ENCODE results near the gene BYSL. TPM values are rescaled to one million over a fixed set of nuclear protein-coding genes. Genes with fewer than 3 reads are reported as not detected.

Gene BYSL
- total and polyA plus RNA-seq, 9 of the 15 experiments (the other 6 are each of a cell fraction or from before 2014, with no cell fraction given), result 22.2 to 92.3 (median 53.4) TPM

GRCh38 chr6:41941280-41942066, 20.2 kb downstream of the BYSL start, which contains the start of gene CCND3 (continued):
- peak; percentile 59 for TF ChIP-seq SP1 (CRISPR knock-in tag; IDR thresholded peaks at IDR 0.05)
- TF ChIP-seq MXI1 (IDR thresholded peaks at IDR 0.05; ENCODE audit: low read depth, low read length), result peak; percentile 68; the same call in 1 of the 2 replicates
- peak; percentile 57 for TF ChIP-seq U2AF1 (optimal IDR thresholded peaks at IDR 0.05; ENCODE audit: low read depth, low read length)
- peak; percentile 67; the same call in 1 of the 2 replicates for TF ChIP-seq NKRF (IDR thresholded peaks at IDR 0.05; ENCODE audit: borderline replicate concordance)
- 0 out of 2 replicates have a peak, but pooled peaks have one; percentile 58 for TF ChIP-seq KLF1 (tag; IDR thresholded peaks at IDR 0.05)
- TF ChIP-seq RCOR1 (IDR thresholded peaks at IDR 0.05; ENCODE audit: borderline replicate concordance in 1 of 2, low read depth in 2 of 2, low read length in 2 of 2), result peak in 1 of 2 experiments; percentile 20; a peak in 1 of 4 replicates
- peak; percentile 12; the same call in 1 of the 2 replicates for TF ChIP-seq RNF2 (IDR thresholded peaks at IDR 0.05)
- no peak for TF ChIP-seq PCBP2 (IDR thresholded peaks at IDR 0.05; ENCODE audit: low read depth, low read length, poor library complexity, severe bottlenecking)
- TF ChIP-seq ZNF318 (IDR thresholded peaks at IDR 0.05; ENCODE audit: borderline replicate concordance in 1 of 2, low read depth in 1 of 2), result no peak
- peak; percentile 28 for TF ChIP-seq NFYB (IDR thresholded peaks at IDR 0.05; ENCODE audit: extremely low read depth, insufficient read length)
- peak; percentile 30 for TF ChIP-seq E2F8 (IDR thresholded peaks at IDR 0.05; ENCODE audit: low read depth, partially characterized antibody)
- no peak for TF ChIP-seq HDAC6 (IDR thresholded peaks at IDR 0.05; ENCODE audit: low read depth, low read length)
- TF ChIP-seq HNRNPK (IDR thresholded peaks at IDR 0.05; ENCODE audit: low read depth, low read length, poor library complexity, severe bottlenecking), result peak; percentile 16
